BE2C (cell line): Measurements from ENCODE around the gene PIMREG.

Experiments
- DNase-seq: peaks from one replicate; pipeline ENCODE4 v3.0.0-alpha.2; 2020
- H3K27me3 ChIP-seq: fragments of 250-450 bp; sonication (Bioruptor Pico); 2 replicates; pipeline ENCODE4 v1.5.1; 2020; ENCODE audit warnings: mild to moderate bottlenecking
- H3K36me3 ChIP-seq: fragments of 250-450 bp; sonication (Bioruptor Pico); 2 replicates; pipeline ENCODE4 v1.5.1; 2020; ENCODE audit warnings: mild to moderate bottlenecking
- H3K4me1 ChIP-seq: fragments of 250-450 bp; sonication (Bioruptor Pico); 2 replicates; pipeline ENCODE4 v1.5.1; 2020
- H3K4me3 ChIP-seq: 2 replicates; pipeline ENCODE4 v1.5.1; 2011; ENCODE audit warnings: low read depth, low read length
- H3K9me3 ChIP-seq: fragments of 250-450 bp; sonication (Bioruptor Pico); 2 replicates; pipeline ENCODE4 v1.5.1; 2020
- CTCF ChIP-seq: IDR thresholded peaks from 2 replicates; pipeline ENCODE4 v1.5.1; 2012; ENCODE audit warnings: mild to moderate bottlenecking, low read depth, low read length

Gene PIMREG

GRCh38 chr17:6473128-6473767 is 29.0 kb downstream of the PIMREG start:
- no peaks in the 10 kb centered on the region for H3K9me3 ChIP-seq
- no peak overlapping the region for H3K4me3 ChIP-seq
- DNase-seq: peak; percentile 53
- no peaks in the 10 kb centered on the region for H3K27me3 ChIP-seq
- TF ChIP-seq CTCF: peak; percentile 76
- no peaks in the 10 kb centered on the region for H3K36me3 ChIP-seq
- H3K4me1 ChIP-seq: no peaks in the 10 kb centered on the region

GRCh38 chr17:6474376-6474775 is 30.1 kb downstream of the PIMREG start:
- DNase-seq: no peak
- Histone ChIP-seq H3K36me3 (no peaks in the 10 kb centered on the region), H3K4me3 (no peak overlapping the region), H3K27me3 (no peaks in the 10 kb centered on the region), H3K4me1 (no peaks in the 10 kb centered on the region), H3K9me3 (no peaks in the 10 kb centered on the region)
- TF ChIP-seq CTCF: no peak

- Histone ChIP-seq H3K36me3 (no peaks in the 10 kb centered on the region), H3K9me3 (no peaks in the 10 kb centered on the region), H3K4me1 (no peaks in the 10 kb centered on the region), H3K4me3 (no peak overlapping the region), H3K27me3 (no peaks in the 10 kb centered on the region)
- TF ChIP-seq CTCF: no peak
- no peak for DNase-seq
These were observed 30.7 kb downstream of the PIMREG start for GRCh38 chr17:6474906-6475305.

GRCh38 chr17:6475411-6475810 is 31.2 kb downstream of the PIMREG start:
- TF ChIP-seq CTCF: no peak
- H3K9me3 ChIP-seq: no peaks in the 10 kb centered on the region
- H3K4me1 ChIP-seq: no peaks in the 10 kb centered on the region
- DNase-seq: no peak
- no peaks in the 10 kb centered on the region for H3K36me3 ChIP-seq
- H3K4me3 ChIP-seq: no peak overlapping the region
- no peaks in the 10 kb centered on the region for H3K27me3 ChIP-seq

- DNase-seq: no peak
- no peaks in the 10 kb centered on the region for H3K27me3 ChIP-seq
- no peak overlapping the region for H3K4me3 ChIP-seq
- H3K36me3 ChIP-seq: no peaks in the 10 kb centered on the region
- H3K4me1 ChIP-seq: no peaks in the 10 kb centered on the region
- no peak for TF ChIP-seq CTCF
- H3K9me3 ChIP-seq: no peaks in the 10 kb centered on the region
These were observed 32.0 kb downstream of the PIMREG start for GRCh38 chr17:6476076-6476809.

GRCh38 chr17:6476810-6477179 is 32.5 kb downstream of the PIMREG start:
- Histone ChIP-seq H3K4me1 (no peaks in the 10 kb centered on the region), H3K9me3 (no peaks in the 10 kb centered on the region), H3K36me3 (no peaks in the 10 kb centered on the region), H3K27me3 (no peaks in the 10 kb centered on the region), H3K4me3 (no peak overlapping the region)
- TF ChIP-seq CTCF: no peak
- DNase-seq: no peak
